ENCODE data around the gene NEK6. TPM values are rescaled to one million over a fixed set of nuclear protein-coding genes. Genes with fewer than 3 reads are reported as not detected.
A peak's percentile ranks its signal among the peaks of the same experiment; 100 is the strongest.

The NEK6 gene
- total RNA-seq, 1 donor from 2014 or later = 115 TPM

DNA sequence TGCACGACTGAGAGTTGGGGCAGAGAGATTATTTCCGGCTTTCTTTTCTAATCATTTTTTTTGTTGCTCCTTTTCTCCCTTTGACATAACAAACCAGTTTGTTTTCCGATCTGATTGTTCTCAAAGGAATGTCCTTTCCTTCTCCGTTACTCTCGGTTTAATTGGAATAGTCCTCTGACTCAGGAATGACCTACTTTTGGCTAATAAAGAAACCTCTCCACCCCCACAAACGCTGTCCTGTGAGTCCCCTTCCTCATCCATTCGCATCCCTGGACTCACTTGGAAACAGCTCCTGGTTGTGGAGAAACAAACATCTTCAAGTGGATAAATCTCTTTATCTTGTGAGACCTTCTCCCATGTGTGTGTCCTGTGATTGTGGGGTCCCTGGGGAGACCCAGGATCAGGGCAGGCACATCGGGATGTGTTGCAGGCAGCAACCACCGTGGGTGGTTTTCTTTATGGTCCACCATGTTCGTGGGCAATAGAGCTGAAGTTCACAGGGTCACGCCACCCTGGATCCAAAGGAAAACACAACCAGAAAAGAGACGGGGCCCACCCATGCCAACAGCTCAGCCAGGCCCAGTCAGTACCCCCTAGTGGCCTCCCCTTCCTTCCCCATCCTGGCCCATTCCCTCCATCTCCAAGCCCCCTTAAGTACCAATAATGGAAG, 45.2 kb upstream of the NEK6 start:
- no peaks in the 10 kb centered on the region for H3K9me3 Mint-ChIP-seq (ENCODE audit: unreplicated experiment)
- H3K27ac Mint-ChIP-seq (ENCODE audit: unreplicated experiment) = peak overlapping the region; percentile 32
- no peak for DNase-seq (ENCODE audit: extremely low spot score, unreplicated experiment)
- H3K36me3 Mint-ChIP-seq (ENCODE audit: unreplicated experiment) = no peaks in the 10 kb centered on the region
- peaks cover 2% of the 10 kb centered on the region for H3K27me3 Mint-ChIP-seq (ENCODE audit: unreplicated experiment)
- no peak overlapping the region for H3K4me3 Mint-ChIP-seq (ENCODE audit: unreplicated experiment)
- no peak for TF ChIP-seq CTCF (IDR thresholded peaks at IDR 0.05)
- H3K4me1 Mint-ChIP-seq (ENCODE audit: unreplicated experiment) = peaks cover 17% of the 10 kb centered on the region

GRCh38 chr9:124213396-124213795, 44.4 kb upstream of the NEK6 start:
- Mint-ChIP-seq H3K27me3 (ENCODE audit: unreplicated experiment) (no peaks in the 10 kb centered on the region), H3K36me3 (ENCODE audit: unreplicated experiment) (no peaks in the 10 kb centered on the region), H3K4me1 (ENCODE audit: unreplicated experiment) (peaks cover 17% of the 10 kb centered on the region), H3K9me3 (ENCODE audit: unreplicated experiment) (no peaks in the 10 kb centered on the region), H3K4me3 (ENCODE audit: unreplicated experiment) (no peak overlapping the region), H3K27ac (ENCODE audit: unreplicated experiment) (no peak overlapping the region)
- TF ChIP-seq CTCF (IDR thresholded peaks at IDR 0.05) = no peak
- DNase-seq (ENCODE audit: extremely low spot score, unreplicated experiment) = no peak

DNA sequence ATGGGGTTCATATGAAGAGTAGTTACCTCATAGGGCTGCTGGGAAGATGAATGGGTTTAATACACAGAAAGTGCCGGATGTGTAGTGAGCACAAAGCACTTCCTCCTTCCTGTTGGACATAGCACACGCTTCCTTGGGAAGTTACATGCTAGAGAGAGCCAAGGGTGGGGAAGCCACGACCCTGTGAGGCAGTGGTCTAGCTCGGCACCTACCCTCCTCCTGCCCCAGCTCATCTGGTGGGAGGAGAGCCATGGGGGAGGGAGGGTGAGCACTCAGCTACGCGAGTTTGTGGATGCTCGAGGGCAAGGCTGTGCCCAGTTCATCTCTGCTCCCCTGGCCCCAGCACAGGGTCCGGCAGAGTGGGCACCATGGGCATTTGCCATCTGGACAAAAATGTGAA, 43.6 kb upstream of the NEK6 start:
- Mint-ChIP-seq H3K27ac (ENCODE audit: unreplicated experiment) (no peak overlapping the region), H3K4me3 (ENCODE audit: unreplicated experiment) (no peak overlapping the region), H3K27me3 (ENCODE audit: unreplicated experiment) (no peaks in the 10 kb centered on the region), H3K9me3 (ENCODE audit: unreplicated experiment) (no peaks in the 10 kb centered on the region), H3K4me1 (ENCODE audit: unreplicated experiment) (peaks cover 23% of the 10 kb centered on the region), H3K36me3 (ENCODE audit: unreplicated experiment) (no peaks in the 10 kb centered on the region)
- no peak for DNase-seq (ENCODE audit: extremely low spot score, unreplicated experiment)
- no peak for TF ChIP-seq CTCF (IDR thresholded peaks at IDR 0.05)

DNA sequence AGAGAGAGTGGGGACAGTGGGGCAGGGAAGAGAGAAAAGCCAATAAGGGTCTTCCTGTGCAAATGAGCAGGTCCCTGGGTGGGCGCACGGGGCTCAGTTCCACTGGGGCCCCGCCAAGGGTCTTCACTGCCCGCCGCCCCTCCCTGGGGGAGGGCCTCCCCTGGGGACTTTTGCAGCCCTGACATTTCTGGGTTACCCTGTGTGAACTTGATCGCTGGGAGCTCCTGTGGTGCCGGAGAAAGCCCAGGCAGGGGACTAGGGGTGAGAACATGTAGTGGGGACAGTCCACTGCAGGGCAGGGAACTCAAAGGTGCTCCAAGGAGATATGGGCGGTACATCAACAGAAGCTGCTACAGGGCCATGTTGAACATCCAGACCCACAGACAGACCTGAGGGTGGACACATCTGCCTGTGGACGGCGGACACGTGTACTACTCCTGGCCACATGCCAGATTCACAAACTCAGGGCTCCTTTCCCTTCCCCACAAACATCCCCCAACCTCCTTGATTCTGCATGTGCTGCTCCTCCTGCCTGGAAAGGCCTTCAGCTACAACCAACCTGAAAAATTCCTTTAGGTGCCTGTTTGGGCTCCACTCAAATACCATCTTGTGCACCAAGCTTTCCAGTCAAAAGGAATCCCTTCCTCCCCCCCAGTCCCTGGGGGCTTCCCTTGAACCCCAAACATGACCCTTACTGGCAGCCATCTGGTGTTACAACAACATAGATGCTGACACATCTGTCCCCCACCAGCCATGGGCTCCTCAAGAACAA, 43.0 kb upstream of the NEK6 start:
- TF ChIP-seq CTCF (IDR thresholded peaks at IDR 0.05) = no peak
- no peaks in the 10 kb centered on the region for H3K9me3 Mint-ChIP-seq (ENCODE audit: unreplicated experiment)
- no peak overlapping the region for H3K27ac Mint-ChIP-seq (ENCODE audit: unreplicated experiment)

DNA sequence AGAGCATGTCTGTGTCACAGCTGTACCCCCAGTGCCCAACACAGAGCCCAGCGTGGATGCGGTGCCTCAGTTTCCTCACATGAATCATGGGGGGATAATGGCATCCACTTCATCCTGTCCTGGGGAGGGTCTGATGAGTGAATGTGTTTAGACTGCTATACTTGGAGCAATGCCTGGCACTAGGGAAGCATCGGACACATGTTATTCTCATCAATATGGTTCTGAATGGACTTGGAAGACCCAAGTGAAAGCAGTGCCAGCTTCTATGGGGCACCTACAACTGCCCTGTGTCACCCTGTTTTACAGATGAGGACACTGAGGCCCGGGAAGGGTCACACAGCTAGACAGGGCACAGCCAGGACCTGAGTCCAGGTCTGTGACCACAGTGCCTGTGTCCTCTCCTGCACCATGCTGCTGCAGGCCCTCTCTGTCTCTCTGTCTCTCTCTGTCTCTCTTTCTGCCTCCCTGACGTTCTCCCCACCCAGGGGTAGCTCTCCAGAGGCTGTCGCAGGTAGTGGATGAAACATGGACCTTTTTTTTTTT, 42.3 kb upstream of the NEK6 start:
- no peak for TF ChIP-seq CTCF (IDR thresholded peaks at IDR 0.05)
- Mint-ChIP-seq H3K4me3 (ENCODE audit: unreplicated experiment) (no peak overlapping the region), H3K36me3 (ENCODE audit: unreplicated experiment) (no peaks in the 10 kb centered on the region), H3K27ac (ENCODE audit: unreplicated experiment) (no peak overlapping the region), H3K9me3 (ENCODE audit: unreplicated experiment) (no peaks in the 10 kb centered on the region), H3K4me1 (ENCODE audit: unreplicated experiment) (peaks cover 23% of the 10 kb centered on the region), H3K27me3 (ENCODE audit: unreplicated experiment) (no peaks in the 10 kb centered on the region)
- no peak for DNase-seq (ENCODE audit: extremely low spot score, unreplicated experiment)

More for the DNA sequence above, 43.0 kb upstream of the NEK6 start:
- DNase-seq (ENCODE audit: extremely low spot score, unreplicated experiment) = no peak
- no peaks in the 10 kb centered on the region for H3K27me3 Mint-ChIP-seq (ENCODE audit: unreplicated experiment)
- H3K4me3 Mint-ChIP-seq (ENCODE audit: unreplicated experiment) = no peak overlapping the region
- peaks cover 23% of the 10 kb centered on the region for H3K4me1 Mint-ChIP-seq (ENCODE audit: unreplicated experiment)
- no peaks in the 10 kb centered on the region for H3K36me3 Mint-ChIP-seq (ENCODE audit: unreplicated experiment)

Data from osteocyte (in vitro differentiated cells).